Stimulated activated memory B cell treated with anti-CD40 and anti-IgM and Interleukin-4, amounts not matched to agents 10 μg/mL and 1 μg/mL and 100 μg/mL, for 72 hours (primary cell): ENCODE data around the gene MIF4GD.
"Not testable (repeated sequence)": the region's sequence is repeated elsewhere in the genome, so short reads cannot be mapped to it uniquely, and the experiment has no call there.

Experiments
- ATAC-seq: fragments of 150-1000 bp; cut with Tn5 transposase; 2 replicates; pipeline ENCODE4 v1.10.0; 2021
- H3K27ac Mint-ChIP-seq: one replicate; pipeline ENCODE4 v1.8.0; 2022; ENCODE audit warnings: mild to moderate bottlenecking, mixed read lengths
- H3K27me3 Mint-ChIP-seq: one replicate; pipeline ENCODE4 v1.8.0; 2022; ENCODE audit warnings: mixed read lengths
- H3K36me3 Mint-ChIP-seq: one replicate; pipeline ENCODE4 v1.8.0; 2022; ENCODE audit warnings: mixed read lengths
- H3K4me1 Mint-ChIP-seq: one replicate; pipeline ENCODE4 v1.8.0; 2022; ENCODE audit warnings: mixed read lengths
- H3K4me3 Mint-ChIP-seq: one replicate; pipeline ENCODE4 v1.8.0; 2022; ENCODE audit warnings: mild to moderate bottlenecking, moderate library complexity, mixed read lengths
- H3K9me3 Mint-ChIP-seq: one replicate; pipeline ENCODE4 v1.8.0; 2022; ENCODE audit warnings: mixed read lengths

Gene MIF4GD

GRCh38 chr17:75295201-75296158, 24.4 kb upstream of the MIF4GD start:
- peaks cover 3% of the 10 kb centered on the region for H3K9me3 Mint-ChIP-seq
- H3K4me3 Mint-ChIP-seq: peak overlapping the region; percentile 81
- ATAC-seq: peak; percentile 90
- no peaks in the 10 kb centered on the region for H3K27me3 Mint-ChIP-seq
- H3K36me3 Mint-ChIP-seq: peaks cover 5% of the 10 kb centered on the region
- H3K27ac Mint-ChIP-seq: peak overlapping the region; percentile 100
- H3K4me1 Mint-ChIP-seq: peaks cover 46% of the 10 kb centered on the region

GRCh38 chr17:75292810-75293448, 21.9 kb upstream of the MIF4GD start:
- not testable (repeated sequence) for H3K9me3 Mint-ChIP-seq, ATAC-seq, H3K4me3 Mint-ChIP-seq, H3K27me3 Mint-ChIP-seq
- Mint-ChIP-seq H3K4me1 (peaks cover 51% of the 10 kb centered on the region), H3K27ac (peak overlapping the region; percentile 100), H3K36me3 (peaks cover 10% of the 10 kb centered on the region)

GRCh38 chr17:75289832-75290337, 18.9 kb upstream of the MIF4GD start:
- Mint-ChIP-seq H3K27me3 (no peaks in the 10 kb centered on the region), H3K27ac (peak overlapping the region; percentile 100), H3K36me3 (peaks cover 21% of the 10 kb centered on the region), H3K4me1 (peaks cover 48% of the 10 kb centered on the region), H3K9me3 (no peaks in the 10 kb centered on the region), H3K4me3 (peak overlapping the region; percentile 95)
- ATAC-seq: peak; percentile 57

GRCh38 chr17:75289115-75289831, 18.2 kb upstream of the MIF4GD start, which contains the start of gene SLC25A19:
Gene SLC25A19, minus strand, starts transcription at chr17:75289433. Its CDS starts 2,669 bp downstream, at chr17:75286764.
- peak within 1 kb of the TSS; percentile 100 for H3K27ac Mint-ChIP-seq
- H3K4me3 Mint-ChIP-seq: peak within 1 kb of the TSS; percentile 95
- no peaks in the 10 kb centered on the region for H3K27me3 Mint-ChIP-seq
- H3K9me3 Mint-ChIP-seq: no peaks in the 10 kb centered on the region
- H3K36me3 Mint-ChIP-seq: peaks cover 21% of the 10 kb centered on the region
- peak; percentile 98 for ATAC-seq
- H3K4me1 Mint-ChIP-seq: peaks cover 44% of the 10 kb centered on the region

- H3K9me3 Mint-ChIP-seq: no peaks in the 10 kb centered on the region
- peaks cover 21% of the 10 kb centered on the region for H3K36me3 Mint-ChIP-seq
- H3K27ac Mint-ChIP-seq: peak overlapping the region; percentile 100
- H3K4me3 Mint-ChIP-seq: peak overlapping the region; percentile 95
- no peaks in the 10 kb centered on the region for H3K27me3 Mint-ChIP-seq
- H3K4me1 Mint-ChIP-seq: peaks cover 42% of the 10 kb centered on the region
- peak; percentile 44 for ATAC-seq
Measured at GRCh38 chr17:75288770-75289114, 17.7 kb upstream of the MIF4GD start.

GRCh38 chr17:75288359-75288758, 17.3 kb upstream of the MIF4GD start:
- Mint-ChIP-seq H3K36me3 (peaks cover 25% of the 10 kb centered on the region), H3K27me3 (no peaks in the 10 kb centered on the region), H3K27ac (peak overlapping the region; percentile 100), H3K4me1 (peaks cover 42% of the 10 kb centered on the region), H3K4me3 (peak overlapping the region; percentile 95), H3K9me3 (no peaks in the 10 kb centered on the region)
- no peak for ATAC-seq

GRCh38 chr17:75287221-75287620, 16.2 kb upstream of the MIF4GD start:
- Mint-ChIP-seq H3K4me3 (peak overlapping the region; percentile 5), H3K27ac (peak overlapping the region; percentile 100), H3K9me3 (no peaks in the 10 kb centered on the region), H3K27me3 (no peaks in the 10 kb centered on the region), H3K36me3 (peaks cover 29% of the 10 kb centered on the region), H3K4me1 (peaks cover 41% of the 10 kb centered on the region)
- no peak for ATAC-seq

- H3K9me3 Mint-ChIP-seq: no peaks in the 10 kb centered on the region
- no peak overlapping the region for H3K27ac Mint-ChIP-seq
- ATAC-seq: no peak
- H3K4me1 Mint-ChIP-seq: peaks cover 21% of the 10 kb centered on the region
- H3K27me3 Mint-ChIP-seq: no peaks in the 10 kb centered on the region
- peaks cover 40% of the 10 kb centered on the region for H3K36me3 Mint-ChIP-seq
- H3K4me3 Mint-ChIP-seq: no peak overlapping the region
Measured at GRCh38 chr17:75285123-75285522, 14.1 kb upstream of the MIF4GD start.

- H3K36me3 Mint-ChIP-seq: peaks cover 33% of the 10 kb centered on the region
- H3K9me3 Mint-ChIP-seq, H3K27ac Mint-ChIP-seq, H3K4me1 Mint-ChIP-seq, H3K4me3 Mint-ChIP-seq, H3K27me3 Mint-ChIP-seq, ATAC-seq: not testable (repeated sequence)
Measured at GRCh38 chr17:75280189-75280588, 9.2 kb upstream of the MIF4GD start.

GRCh38 chr17:75277664-75278071, 6.6 kb upstream of the MIF4GD start:
- H3K27me3 Mint-ChIP-seq: no peaks in the 10 kb centered on the region
- no peak for ATAC-seq
- H3K36me3 Mint-ChIP-seq: peaks cover 37% of the 10 kb centered on the region
- H3K4me1 Mint-ChIP-seq: peaks cover 22% of the 10 kb centered on the region
- no peak overlapping the region for H3K27ac Mint-ChIP-seq
- H3K4me3 Mint-ChIP-seq: no peak overlapping the region
- H3K9me3 Mint-ChIP-seq: no peaks in the 10 kb centered on the region

GRCh38 chr17:75273977-75274708, 3.1 kb upstream of the MIF4GD start:
- peaks cover 48% of the 10 kb centered on the region for H3K4me1 Mint-ChIP-seq

GRCh38 chr17:75272848-75273184, 1.8 kb upstream of the MIF4GD start:
- Mint-ChIP-seq H3K27ac (peak overlapping the region; percentile 90), H3K9me3 (no peaks in the 10 kb centered on the region), H3K36me3 (peaks cover 29% of the 10 kb centered on the region), H3K27me3 (no peaks in the 10 kb centered on the region), H3K4me1 (peaks cover 58% of the 10 kb centered on the region), H3K4me3 (peak overlapping the region; percentile 88)
- no peak for ATAC-seq

More at GRCh38 chr17:75273977-75274708, 3.1 kb upstream of the MIF4GD start:
- H3K4me3 Mint-ChIP-seq: no peak overlapping the region
- H3K27ac Mint-ChIP-seq: peak overlapping the region; percentile 53
- peaks cover 34% of the 10 kb centered on the region for H3K36me3 Mint-ChIP-seq
- no peak for ATAC-seq
- no peaks in the 10 kb centered on the region for H3K27me3 Mint-ChIP-seq
- H3K9me3 Mint-ChIP-seq: no peaks in the 10 kb centered on the region

- Mint-ChIP-seq H3K4me3 (peak overlapping the region; percentile 88), H3K4me1 (peaks cover 64% of the 10 kb centered on the region), H3K27ac (peak overlapping the region; percentile 90), H3K27me3 (no peaks in the 10 kb centered on the region), H3K9me3 (no peaks in the 10 kb centered on the region), H3K36me3 (peaks cover 33% of the 10 kb centered on the region)
- ATAC-seq: no peak
Measured at GRCh38 chr17:75271955-75272847, 1.2 kb upstream of the MIF4GD start.
